ENCODE results near the gene CASTOR2.

DNA sequence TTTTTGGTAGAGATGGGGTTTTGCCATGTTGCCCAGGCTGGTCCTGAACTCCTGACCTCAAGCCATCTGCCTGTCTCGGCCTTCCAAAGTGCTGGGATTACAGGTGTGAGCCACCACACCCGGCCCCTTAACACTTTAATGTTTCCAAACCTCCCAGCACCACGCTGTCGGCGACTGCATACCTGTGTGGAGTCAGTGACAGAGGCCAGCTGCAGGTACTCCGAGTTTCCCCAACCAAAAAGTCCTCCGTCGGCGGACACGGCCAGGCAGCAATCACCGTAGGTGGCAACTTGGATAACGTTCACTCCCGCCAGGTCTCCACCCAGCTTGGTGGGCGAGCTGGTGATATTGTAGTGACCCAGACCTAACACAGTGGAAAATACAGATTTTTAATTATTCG is 93.9 kb downstream of the CASTOR2 start:
- TF ChIP-seq, protein P1, sequence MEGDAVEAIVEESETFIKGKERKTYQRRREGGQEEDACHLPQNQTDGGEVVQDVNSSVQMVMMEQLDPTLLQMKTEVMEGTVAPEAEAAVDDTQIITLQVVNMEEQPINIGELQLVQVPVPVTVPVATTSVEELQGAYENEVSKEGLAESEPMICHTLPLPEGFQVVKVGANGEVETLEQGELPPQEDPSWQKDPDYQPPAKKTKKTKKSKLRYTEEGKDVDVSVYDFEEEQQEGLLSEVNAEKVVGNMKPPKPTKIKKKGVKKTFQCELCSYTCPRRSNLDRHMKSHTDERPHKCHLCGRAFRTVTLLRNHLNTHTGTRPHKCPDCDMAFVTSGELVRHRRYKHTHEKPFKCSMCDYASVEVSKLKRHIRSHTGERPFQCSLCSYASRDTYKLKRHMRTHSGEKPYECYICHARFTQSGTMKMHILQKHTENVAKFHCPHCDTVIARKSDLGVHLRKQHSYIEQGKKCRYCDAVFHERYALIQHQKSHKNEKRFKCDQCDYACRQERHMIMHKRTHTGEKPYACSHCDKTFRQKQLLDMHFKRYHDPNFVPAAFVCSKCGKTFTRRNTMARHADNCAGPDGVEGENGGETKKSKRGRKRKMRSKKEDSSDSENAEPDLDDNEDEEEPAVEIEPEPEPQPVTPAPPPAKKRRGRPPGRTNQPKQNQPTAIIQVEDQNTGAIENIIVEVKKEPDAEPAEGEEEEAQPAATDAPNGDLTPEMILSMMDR (IDR thresholded peaks at IDR 0.05): no peak
- no peak for TF ChIP-seq EP300 (IDR thresholded peaks at IDR 0.05)

Data from tibial nerve (tissue), 4 donors.